Calu3 (cell line): ENCODE data around the gene SLC25A24. TPM values are rescaled to one million over a fixed set of nuclear protein-coding genes. Genes with fewer than 3 reads are reported as not detected.
"Not testable (repeated sequence)": the region's sequence is repeated elsewhere in the genome, so short reads cannot be mapped to it uniquely, and the experiment has no call there.

ENCODE experiments used
- BruUV-seq: library from RNA; stranded (reverse); fragments of 400-500 nt; replicated peaks from 2 replicates; lab custom pipeline; 2021; lab: Mats Ljungman, UMichigan
- CTCF ChIA-PET: fragments of 300-600 bp; sonication (Branson Sonifier 250); formaldehyde crosslinking; loops from one replicate; lab custom pipeline; 2022; ENCODE audit warnings: antibody characterized with exemption; lab: Charles Lee
- DNase-seq: peaks from one replicate; pipeline ENCODE4 v3.0.0; 2022
- H3K27ac Mint-ChIP-seq: one replicate; pipeline ENCODE4 v1.8.0; 2022; ENCODE audit warnings: mixed read lengths; ENCODE audit not compliant: unreplicated experiment
- H3K27me3 Mint-ChIP-seq: one replicate; pipeline ENCODE4 v1.8.0; 2022; ENCODE audit warnings: mixed read lengths; ENCODE audit not compliant: unreplicated experiment
- H3K36me3 Mint-ChIP-seq: one replicate; pipeline ENCODE4 v1.8.0; 2022; ENCODE audit warnings: mild to moderate bottlenecking, moderate library complexity, mixed read lengths; ENCODE audit not compliant: insufficient read depth, unreplicated experiment
- H3K4me1 Mint-ChIP-seq: one replicate; pipeline ENCODE4 v1.8.0; 2022; ENCODE audit warnings: mild to moderate bottlenecking, low read depth, mixed read lengths; ENCODE audit not compliant: unreplicated experiment
- H3K4me3 Mint-ChIP-seq: one replicate; pipeline ENCODE4 v1.8.0; 2022; ENCODE audit warnings: mild to moderate bottlenecking, low read depth, moderate library complexity, mixed read lengths; ENCODE audit not compliant: unreplicated experiment
- H3K9me3 Mint-ChIP-seq: one replicate; pipeline ENCODE4 v1.8.0; 2022; ENCODE audit warnings: low read depth, mixed read lengths; ENCODE audit not compliant: unreplicated experiment
- intact Hi-C: fragments of 100-400 bp; cut with micrococcal nuclease; formaldehyde crosslinking; loops from one replicate; pipeline ENCODE4 v1.10.0; 2022; ENCODE audit not compliant: unreplicated experiment
- total RNA-seq: library from RNA; stranded (reverse); gene quantifications from 2 replicates; pipeline ENCODE4 v1.2.3, GENCODE V29; 2022
- TF ChIP-seq, protein P1 (sequence below): fragments of 200-600 bp; IDR thresholded peaks from one replicate; pipeline ENCODE4 v1.8.0; 2022; ENCODE audit warnings: antibody characterized with exemption; ENCODE audit not compliant: unreplicated experiment

The SLC25A24 gene
- total RNA-seq, 1 experiment from 2014 or later, result 40.7 TPM

- Mint-ChIP-seq H3K4me3 (no peak overlapping the region), H3K9me3 (peaks cover 11% of the 10 kb centered on the region), H3K27ac (no peak overlapping the region), H3K27me3 (no peaks in the 10 kb centered on the region), H3K36me3 (peaks cover 39% of the 10 kb centered on the region), H3K4me1 (peaks cover 9% of the 10 kb centered on the region)
- no TSS peak for BruUV-seq
- DNase-seq, result no peak
- intact Hi-C loops, result no loop called here
- CTCF ChIA-PET, result no interaction called here
- TF ChIP-seq, protein P1, sequence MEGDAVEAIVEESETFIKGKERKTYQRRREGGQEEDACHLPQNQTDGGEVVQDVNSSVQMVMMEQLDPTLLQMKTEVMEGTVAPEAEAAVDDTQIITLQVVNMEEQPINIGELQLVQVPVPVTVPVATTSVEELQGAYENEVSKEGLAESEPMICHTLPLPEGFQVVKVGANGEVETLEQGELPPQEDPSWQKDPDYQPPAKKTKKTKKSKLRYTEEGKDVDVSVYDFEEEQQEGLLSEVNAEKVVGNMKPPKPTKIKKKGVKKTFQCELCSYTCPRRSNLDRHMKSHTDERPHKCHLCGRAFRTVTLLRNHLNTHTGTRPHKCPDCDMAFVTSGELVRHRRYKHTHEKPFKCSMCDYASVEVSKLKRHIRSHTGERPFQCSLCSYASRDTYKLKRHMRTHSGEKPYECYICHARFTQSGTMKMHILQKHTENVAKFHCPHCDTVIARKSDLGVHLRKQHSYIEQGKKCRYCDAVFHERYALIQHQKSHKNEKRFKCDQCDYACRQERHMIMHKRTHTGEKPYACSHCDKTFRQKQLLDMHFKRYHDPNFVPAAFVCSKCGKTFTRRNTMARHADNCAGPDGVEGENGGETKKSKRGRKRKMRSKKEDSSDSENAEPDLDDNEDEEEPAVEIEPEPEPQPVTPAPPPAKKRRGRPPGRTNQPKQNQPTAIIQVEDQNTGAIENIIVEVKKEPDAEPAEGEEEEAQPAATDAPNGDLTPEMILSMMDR, result no peak
Observed at GRCh38 chr1:108179018-108179417, 21.1 kb downstream of the SLC25A24 start.

DNA sequence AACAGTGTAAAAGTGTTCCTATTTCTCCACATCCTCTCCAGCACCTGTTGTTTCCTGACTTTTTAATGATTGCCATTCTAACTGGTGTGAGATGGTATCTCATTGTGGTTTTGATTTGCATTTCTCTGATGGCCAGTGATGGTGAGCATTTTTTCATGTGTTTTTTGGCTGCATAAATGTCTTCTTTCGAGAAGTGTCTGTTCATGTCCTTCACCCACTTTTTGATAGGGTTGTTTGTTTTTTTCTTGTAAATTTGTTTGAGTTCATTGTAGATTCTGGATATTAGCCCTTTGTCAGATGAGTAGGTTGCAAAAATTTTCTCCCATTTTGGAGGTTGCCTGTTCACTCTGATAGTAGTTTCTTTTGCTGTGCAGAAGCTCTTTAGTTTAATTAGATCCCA lies 37.7 kb downstream of the SLC25A24 start:
- CTCF ChIA-PET, DNase-seq, H3K27me3 Mint-ChIP-seq, intact Hi-C loops, H3K36me3 Mint-ChIP-seq, H3K9me3 Mint-ChIP-seq, BruUV-seq, H3K27ac Mint-ChIP-seq, H3K4me1 Mint-ChIP-seq, H3K4me3 Mint-ChIP-seq: not testable (repeated sequence)

DNA sequence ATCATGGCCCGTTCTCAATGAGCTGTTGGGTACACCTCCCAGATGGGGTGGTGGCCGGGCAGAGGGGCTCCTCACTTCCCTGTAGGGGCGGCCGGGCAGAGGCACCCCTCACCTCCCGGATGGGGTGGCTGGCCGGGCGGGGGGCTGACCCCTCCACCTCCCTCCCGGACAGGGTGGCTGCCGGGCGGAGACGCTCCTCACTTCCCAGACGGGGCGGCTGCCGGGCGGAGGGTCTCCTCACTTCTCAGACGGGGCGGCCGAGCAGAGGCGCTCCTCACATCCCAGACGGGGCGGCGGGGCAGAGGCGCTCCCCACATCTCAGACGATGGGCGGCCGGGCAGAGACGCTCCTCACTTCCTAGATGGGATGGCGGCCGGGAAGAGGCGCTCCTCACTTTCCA lies 40.2 kb downstream of the SLC25A24 start:
- H3K4me1 Mint-ChIP-seq, CTCF ChIA-PET, H3K4me3 Mint-ChIP-seq, H3K27ac Mint-ChIP-seq, intact Hi-C loops, BruUV-seq, H3K9me3 Mint-ChIP-seq, H3K27me3 Mint-ChIP-seq, H3K36me3 Mint-ChIP-seq, DNase-seq: not testable (repeated sequence)

GRCh38 chr1:108158893-108159453 lies 41.2 kb downstream of the SLC25A24 start:
- no TSS peak for BruUV-seq
- TF ChIP-seq, protein P1, result no peak
- no peak for DNase-seq
- Mint-ChIP-seq H3K4me3 (no peak overlapping the region), H3K4me1 (no peaks in the 10 kb centered on the region), H3K27me3 (no peaks in the 10 kb centered on the region), H3K36me3 (no peaks in the 10 kb centered on the region), H3K27ac (no peak overlapping the region), H3K9me3 (no peaks in the 10 kb centered on the region)
- CTCF ChIA-PET, result no interaction called here
- intact Hi-C loops, result no loop called here

- Mint-ChIP-seq H3K9me3 (no peaks in the 10 kb centered on the region), H3K27me3 (no peaks in the 10 kb centered on the region), H3K4me1 (no peaks in the 10 kb centered on the region), H3K4me3 (no peak overlapping the region), H3K36me3 (no peaks in the 10 kb centered on the region), H3K27ac (no peak overlapping the region)
- TF ChIP-seq, protein P1, result no peak
- no peak for DNase-seq
- CTCF ChIA-PET, result no interaction called here
- no TSS peak for BruUV-seq
- intact Hi-C loops, result no loop called here
Observed at GRCh38 chr1:108154314-108154713, 45.8 kb downstream of the SLC25A24 start.
